Ishikawa (cell line): Measurements from ENCODE around the gene RTTN.

Source experiments
- CEBPB ChIP-seq: IDR thresholded peaks from 2 replicates; pipeline ENCODE4 v1.6.1; 2012
- CREB1 ChIP-seq: IDR thresholded peaks from 2 replicates; pipeline ENCODE4 v1.6.1; 2012; ENCODE audit warnings: low read depth
- EGR1 ChIP-seq: IDR thresholded peaks from 2 replicates; pipeline ENCODE4 v1.6.1; 2012
- EP300 ChIP-seq: IDR thresholded peaks from 2 replicates; pipeline ENCODE4 v1.6.1; 2012; ENCODE audit warnings: borderline replicate concordance
- FOXM1 ChIP-seq: IDR thresholded peaks from 2 replicates; pipeline ENCODE4 v1.6.1; 2012; ENCODE audit warnings: low read depth, borderline replicate concordance
- NFIC ChIP-seq: IDR thresholded peaks from 2 replicates; pipeline ENCODE4 v1.6.1; 2012
- RAD21 ChIP-seq: IDR thresholded peaks from 2 replicates; pipeline ENCODE4 v1.6.1; 2012; ENCODE audit warnings: low read depth
- TAF1 ChIP-seq: IDR thresholded peaks from 2 replicates; pipeline ENCODE4 v1.6.1; 2012; ENCODE audit warnings: low read depth, mild to moderate bottlenecking
- TCF12 ChIP-seq: IDR thresholded peaks from 2 replicates; pipeline ENCODE4 v1.6.1; 2012; ENCODE audit warnings: low read depth
- TEAD4 ChIP-seq: IDR thresholded peaks from 2 replicates; pipeline ENCODE4 v1.6.1; 2012
- YY1 ChIP-seq: IDR thresholded peaks from 2 replicates; pipeline ENCODE4 v1.6.1; 2012; ENCODE audit warnings: low read depth
- ZBTB7A ChIP-seq: IDR thresholded peaks from 2 replicates; pipeline ENCODE4 v1.6.1; 2012; ENCODE audit warnings: low read depth
- TF ChIP-seq, protein P1 (sequence below): IDR thresholded peaks from 2 replicates; pipeline ENCODE4 v1.6.1; 2012; ENCODE audit warnings: low read depth, mild to moderate bottlenecking
- TF ChIP-seq, protein P2 (sequence below): IDR thresholded peaks from 2 replicates; pipeline ENCODE4 v1.6.1; 2012
- TF ChIP-seq, protein P3 (sequence below): IDR thresholded peaks from 2 replicates; pipeline ENCODE4 v1.6.1; 2012

RTTN gene

DNA sequence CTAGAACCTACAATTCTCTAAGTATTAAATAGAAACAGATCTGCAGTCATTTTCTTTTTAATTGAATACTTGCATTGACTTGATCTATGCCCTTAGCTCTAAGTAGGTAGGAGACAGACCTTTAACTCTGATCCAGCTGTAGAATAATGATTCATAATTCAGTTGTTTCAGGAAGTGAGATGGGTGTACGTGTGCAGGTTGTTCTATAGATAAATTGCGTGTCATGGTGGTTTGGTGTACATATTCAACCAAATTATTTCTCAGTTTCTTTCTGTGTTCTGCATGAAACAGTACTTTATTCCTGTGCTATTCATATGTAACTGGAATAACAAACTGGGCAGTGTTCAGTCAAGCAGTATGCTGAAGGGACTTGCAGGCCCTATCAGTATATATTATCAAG, 223.5 kb downstream of the RTTN start:
- TF ChIP-seq RAD21, result no peak
- TF ChIP-seq, protein P1, sequence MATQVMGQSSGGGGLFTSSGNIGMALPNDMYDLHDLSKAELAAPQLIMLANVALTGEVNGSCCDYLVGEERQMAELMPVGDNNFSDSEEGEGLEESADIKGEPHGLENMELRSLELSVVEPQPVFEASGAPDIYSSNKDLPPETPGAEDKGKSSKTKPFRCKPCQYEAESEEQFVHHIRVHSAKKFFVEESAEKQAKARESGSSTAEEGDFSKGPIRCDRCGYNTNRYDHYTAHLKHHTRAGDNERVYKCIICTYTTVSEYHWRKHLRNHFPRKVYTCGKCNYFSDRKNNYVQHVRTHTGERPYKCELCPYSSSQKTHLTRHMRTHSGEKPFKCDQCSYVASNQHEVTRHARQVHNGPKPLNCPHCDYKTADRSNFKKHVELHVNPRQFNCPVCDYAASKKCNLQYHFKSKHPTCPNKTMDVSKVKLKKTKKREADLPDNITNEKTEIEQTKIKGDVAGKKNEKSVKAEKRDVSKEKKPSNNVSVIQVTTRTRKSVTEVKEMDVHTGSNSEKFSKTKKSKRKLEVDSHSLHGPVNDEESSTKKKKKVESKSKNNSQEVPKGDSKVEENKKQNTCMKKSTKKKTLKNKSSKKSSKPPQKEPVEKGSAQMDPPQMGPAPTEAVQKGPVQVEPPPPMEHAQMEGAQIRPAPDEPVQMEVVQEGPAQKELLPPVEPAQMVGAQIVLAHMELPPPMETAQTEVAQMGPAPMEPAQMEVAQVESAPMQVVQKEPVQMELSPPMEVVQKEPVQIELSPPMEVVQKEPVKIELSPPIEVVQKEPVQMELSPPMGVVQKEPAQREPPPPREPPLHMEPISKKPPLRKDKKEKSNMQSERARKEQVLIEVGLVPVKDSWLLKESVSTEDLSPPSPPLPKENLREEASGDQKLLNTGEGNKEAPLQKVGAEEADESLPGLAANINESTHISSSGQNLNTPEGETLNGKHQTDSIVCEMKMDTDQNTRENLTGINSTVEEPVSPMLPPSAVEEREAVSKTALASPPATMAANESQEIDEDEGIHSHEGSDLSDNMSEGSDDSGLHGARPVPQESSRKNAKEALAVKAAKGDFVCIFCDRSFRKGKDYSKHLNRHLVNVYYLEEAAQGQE, result no peak
- TF ChIP-seq TCF12, result no peak
- TF ChIP-seq EP300, result no peak
- no peak for TF ChIP-seq CREB1
- no peak for TF ChIP-seq CEBPB
- TF ChIP-seq, protein P2, sequence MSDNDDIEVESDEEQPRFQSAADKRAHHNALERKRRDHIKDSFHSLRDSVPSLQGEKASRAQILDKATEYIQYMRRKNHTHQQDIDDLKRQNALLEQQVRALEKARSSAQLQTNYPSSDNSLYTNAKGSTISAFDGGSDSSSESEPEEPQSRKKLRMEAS, result no peak
- TF ChIP-seq ZBTB7A, result no peak

DNA sequence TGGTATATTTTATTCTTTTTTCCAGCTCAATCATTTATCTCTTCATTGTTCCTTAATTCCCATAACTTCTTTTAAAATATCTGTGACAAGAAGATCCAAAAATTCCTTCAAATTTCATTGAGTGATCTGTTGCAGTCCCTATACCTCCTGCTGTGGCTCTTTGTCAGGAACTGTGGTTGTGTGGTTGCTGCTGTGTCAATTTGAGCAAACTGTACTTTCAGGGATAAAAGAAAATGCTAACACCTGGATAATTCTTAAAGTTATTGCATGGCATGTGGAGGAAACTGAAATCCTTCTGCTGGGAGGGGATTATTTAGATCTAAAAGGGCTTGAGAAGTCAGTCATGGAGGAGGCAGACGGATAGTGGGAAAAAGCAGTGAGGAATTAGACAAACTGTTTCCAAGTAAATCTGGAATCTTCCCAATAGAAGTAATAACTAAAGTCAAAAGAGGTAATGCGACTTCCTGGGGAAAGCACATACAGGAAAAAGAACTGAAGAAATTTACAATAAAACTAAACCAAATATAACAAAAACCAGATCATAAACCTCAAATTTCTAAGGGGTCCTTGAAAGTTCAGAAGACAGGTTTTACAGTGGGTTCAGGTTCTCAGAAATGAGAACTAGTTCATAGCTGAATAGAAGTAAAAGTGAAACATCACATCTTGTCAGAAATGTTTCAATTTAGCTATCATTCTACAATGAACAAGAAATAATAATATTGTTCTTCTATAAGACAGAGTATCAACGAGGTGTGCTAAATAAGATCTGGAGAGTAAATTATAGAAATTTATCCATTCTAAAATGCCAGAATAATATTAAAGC, 224.3 kb downstream of the RTTN start:
- TF ChIP-seq, protein P2, result no peak
- TF ChIP-seq ZBTB7A (no peak), YY1 (no peak), RAD21 (no peak), EGR1 (no peak), TCF12 (no peak), EP300 (no peak), TAF1 (no peak)
- TF ChIP-seq, protein P3, sequence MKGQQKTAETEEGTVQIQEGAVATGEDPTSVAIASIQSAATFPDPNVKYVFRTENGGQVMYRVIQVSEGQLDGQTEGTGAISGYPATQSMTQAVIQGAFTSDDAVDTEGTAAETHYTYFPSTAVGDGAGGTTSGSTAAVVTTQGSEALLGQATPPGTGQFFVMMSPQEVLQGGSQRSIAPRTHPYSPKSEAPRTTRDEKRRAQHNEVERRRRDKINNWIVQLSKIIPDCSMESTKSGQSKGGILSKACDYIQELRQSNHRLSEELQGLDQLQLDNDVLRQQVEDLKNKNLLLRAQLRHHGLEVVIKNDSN, result no peak
- TF ChIP-seq, protein P1, result no peak

DNA sequence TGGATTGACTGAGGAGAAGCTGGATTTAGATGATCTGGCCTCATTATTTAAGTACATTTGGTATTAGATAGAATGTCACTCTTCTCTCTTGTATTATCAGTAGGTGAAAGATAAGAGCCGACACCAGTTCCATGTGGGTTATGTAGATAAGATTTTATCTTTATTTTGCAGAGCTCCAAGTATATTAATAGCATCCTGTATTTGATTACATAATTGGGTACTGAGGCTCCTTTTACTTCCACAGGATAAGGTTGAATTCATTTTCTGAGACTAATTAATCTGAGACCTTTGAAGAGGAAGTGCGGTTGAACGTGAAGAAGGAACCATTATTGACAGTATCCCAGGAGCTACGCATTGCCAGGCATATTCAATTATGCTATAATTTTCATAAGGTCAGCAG, 225.0 kb downstream of the RTTN start:
- TF ChIP-seq, protein P3, result no peak
- TF ChIP-seq RAD21, result no peak
- TF ChIP-seq TAF1, result no peak
- TF ChIP-seq YY1, result no peak
- TF ChIP-seq EP300, result no peak
- no peak for TF ChIP-seq NFIC
- no peak for TF ChIP-seq CEBPB
- TF ChIP-seq ZBTB7A, result no peak

DNA sequence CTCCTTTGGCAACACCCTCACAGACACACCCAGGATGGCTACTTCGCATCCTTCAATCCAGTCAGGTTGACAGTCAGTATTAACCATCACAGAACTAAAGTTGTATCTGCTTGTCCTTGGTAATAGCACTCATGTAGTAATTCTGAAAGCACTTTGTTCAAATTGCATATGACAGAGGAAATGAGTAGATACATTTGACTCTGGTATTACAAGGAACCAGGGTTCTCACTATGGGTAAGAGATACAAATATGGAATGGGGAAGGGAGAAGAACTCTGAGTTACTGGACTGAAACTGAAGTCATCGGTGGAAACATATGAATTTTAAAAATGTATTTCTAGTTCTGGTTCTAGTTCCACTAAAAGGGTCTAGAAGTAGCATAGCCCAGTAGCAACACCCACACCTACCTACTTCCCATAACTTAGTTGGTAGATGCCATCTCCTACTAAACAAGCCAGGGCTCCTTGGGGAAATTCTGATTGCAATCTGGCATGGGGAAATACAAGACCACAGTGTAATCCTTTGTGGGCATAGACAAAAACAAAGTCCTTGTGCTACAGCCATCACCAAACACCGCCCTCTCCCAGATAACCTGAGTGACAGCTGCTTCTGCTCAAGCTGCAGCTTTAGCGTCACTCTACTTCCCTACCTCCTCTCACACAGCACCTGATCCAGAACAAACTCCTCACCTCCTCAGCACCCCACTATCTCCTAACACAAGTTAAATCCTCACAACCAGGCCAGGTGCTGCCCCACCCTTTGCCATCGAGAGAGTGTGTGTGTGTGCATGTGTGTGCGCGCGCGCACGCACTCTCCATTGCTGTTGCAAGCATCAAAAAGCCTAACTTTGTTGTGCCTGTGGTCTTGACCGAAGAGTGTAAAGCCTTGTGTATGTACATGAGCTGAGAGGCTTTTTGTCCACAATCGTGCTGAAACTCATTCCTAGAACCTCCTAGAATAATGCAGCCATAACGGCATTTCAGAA, 226.5 kb downstream of the RTTN start:
- TF ChIP-seq, protein P2, result no peak
- TF ChIP-seq EP300 (no peak), ZBTB7A (no peak), CREB1 (no peak), NFIC (no peak), TCF12 (no peak), EGR1 (no peak), YY1 (no peak), TAF1 (no peak), TEAD4 (no peak), RAD21 (no peak), CEBPB (no peak), FOXM1 (no peak)
- TF ChIP-seq, protein P1, result no peak
- TF ChIP-seq, protein P3, result no peak
